RWPE2 (cell line): ENCODE measurements around the gene VENTX.

ENCODE experiments used
- ATAC-seq: fragments of 200-7000 bp; cut with Tn5 transposase; 3 replicates; pipeline ENCODE4 v1.9.1; 2021; ENCODE audit warnings: low read depth
- DNase-seq: peaks from one replicate; pipeline ENCODE4 v3.0.0-alpha.2; 2020; ENCODE audit warnings: low spot score
- H3K27ac ChIP-seq: fragments of 450-650 bp; 2 replicates; pipeline ENCODE4 v1.5.1; 2017; ENCODE audit warnings: mild to moderate bottlenecking; ENCODE audit not compliant: poor library complexity, severe bottlenecking
- H3K27me3 ChIP-seq: fragments of 250-450 bp; sonication (Bioruptor Pico); 2 replicates; pipeline ENCODE4 v1.5.1; 2021; ENCODE audit warnings: mild to moderate bottlenecking, moderate library complexity; ENCODE audit not compliant: insufficient read depth, poor library complexity, severe bottlenecking
- H3K36me3 ChIP-seq: fragments of 250-450 bp; sonication (Bioruptor Pico); 2 replicates; pipeline ENCODE4 v1.5.1; 2020; ENCODE audit warnings: low read depth, mild to moderate bottlenecking, moderate library complexity
- H3K4me1 ChIP-seq: fragments of 250-450 bp; sonication (Bioruptor Pico); 2 replicates; pipeline ENCODE4 v1.5.1; 2021; ENCODE audit warnings: mild to moderate bottlenecking, moderate library complexity; ENCODE audit not compliant: insufficient read depth, poor library complexity, severe bottlenecking
- H3K4me3 ChIP-seq: fragments of 250-450 bp; sonication (Bioruptor Pico); 2 replicates; pipeline ENCODE4 v1.5.1; 2021; ENCODE audit warnings: mild to moderate bottlenecking, moderate library complexity; ENCODE audit not compliant: severe bottlenecking
- H3K9me3 ChIP-seq: fragments of 250-450 bp; sonication (Bioruptor Pico); 2 replicates; pipeline ENCODE4 v1.5.1; 2021; ENCODE audit warnings: mild to moderate bottlenecking, moderate library complexity; ENCODE audit not compliant: severe bottlenecking
- CTCF ChIP-seq: fragments of 450-650 bp; IDR thresholded peaks from one replicate; pipeline ENCODE4 v1.5.1; 2017; ENCODE audit warnings: mild to moderate bottlenecking, moderate library complexity; ENCODE audit not compliant: poor library complexity, severe bottlenecking

VENTX gene

GRCh38 chr10:133229265-133230043, 8.2 kb upstream of the VENTX start:
- no peak for ATAC-seq
- peaks cover 56% of the 10 kb centered on the region for H3K27me3 ChIP-seq
- TF ChIP-seq CTCF: no peak
- no peak overlapping the region for H3K4me3 ChIP-seq
- no peaks in the 10 kb centered on the region for H3K36me3 ChIP-seq
- no peak for DNase-seq
- no peaks in the 10 kb centered on the region for H3K4me1 ChIP-seq
- no peak overlapping the region for H3K27ac ChIP-seq
- no peaks in the 10 kb centered on the region for H3K9me3 ChIP-seq

GRCh38 chr10:133230044-133230361, 7.7 kb upstream of the VENTX start, which contains the start of gene UTF1:
Gene UTF1, plus strand, starts transcription at chr10:133230217. Its CDS starts 72 bp downstream, at chr10:133230289.
- no peak for ATAC-seq
- Histone ChIP-seq H3K9me3 (no peaks in the 10 kb centered on the region), H3K36me3 (no peaks in the 10 kb centered on the region), H3K4me3 (no peak within 1 kb of the TSS), H3K4me1 (no peaks in the 10 kb centered on the region), H3K27ac (no peak within 1 kb of the TSS), H3K27me3 (peaks cover 57% of the 10 kb centered on the region)
- TF ChIP-seq CTCF: no peak
- no peak for DNase-seq

GRCh38 chr10:133230387-133231195, 7.1 kb upstream of the VENTX start:
- no peaks in the 10 kb centered on the region for H3K9me3 ChIP-seq
- ATAC-seq: no peak
- TF ChIP-seq CTCF: no peak
- no peak for DNase-seq
- no peaks in the 10 kb centered on the region for H3K36me3 ChIP-seq
- no peak overlapping the region for H3K4me3 ChIP-seq
- H3K27me3 ChIP-seq: peaks cover 63% of the 10 kb centered on the region
- H3K27ac ChIP-seq: no peak overlapping the region
- no peaks in the 10 kb centered on the region for H3K4me1 ChIP-seq

- no peak overlapping the region for H3K27ac ChIP-seq
- ATAC-seq: no peak
- no peak for TF ChIP-seq CTCF
- H3K4me3 ChIP-seq: no peak overlapping the region
- DNase-seq: no peak
- no peaks in the 10 kb centered on the region for H3K4me1 ChIP-seq
- H3K36me3 ChIP-seq: no peaks in the 10 kb centered on the region
- peaks cover 71% of the 10 kb centered on the region for H3K27me3 ChIP-seq
- H3K9me3 ChIP-seq: no peaks in the 10 kb centered on the region
These were observed 6.3 kb upstream of the VENTX start for GRCh38 chr10:133231244-133231945.
